Stimulated activated CD8-positive, alpha-beta memory T cell treated with anti-CD3 and anti-CD28 coated beads, Interleukin-4, amount 100 ng/mL, for 4 hours (primary cell): ENCODE measurements around the gene SMG5.
"Not testable (repeated sequence)": the region's sequence is repeated elsewhere in the genome, so short reads cannot be mapped to it uniquely, and the experiment has no call there.

Experiments
- DNase-seq, 2 donors: peaks; one replicate each; pipeline ENCODE4 v3.0.0-alpha.2; 2020; ENCODE audit warnings: low read depth in 2 of 2, low spot score in 1 of 2

The SMG5 gene, protein sequence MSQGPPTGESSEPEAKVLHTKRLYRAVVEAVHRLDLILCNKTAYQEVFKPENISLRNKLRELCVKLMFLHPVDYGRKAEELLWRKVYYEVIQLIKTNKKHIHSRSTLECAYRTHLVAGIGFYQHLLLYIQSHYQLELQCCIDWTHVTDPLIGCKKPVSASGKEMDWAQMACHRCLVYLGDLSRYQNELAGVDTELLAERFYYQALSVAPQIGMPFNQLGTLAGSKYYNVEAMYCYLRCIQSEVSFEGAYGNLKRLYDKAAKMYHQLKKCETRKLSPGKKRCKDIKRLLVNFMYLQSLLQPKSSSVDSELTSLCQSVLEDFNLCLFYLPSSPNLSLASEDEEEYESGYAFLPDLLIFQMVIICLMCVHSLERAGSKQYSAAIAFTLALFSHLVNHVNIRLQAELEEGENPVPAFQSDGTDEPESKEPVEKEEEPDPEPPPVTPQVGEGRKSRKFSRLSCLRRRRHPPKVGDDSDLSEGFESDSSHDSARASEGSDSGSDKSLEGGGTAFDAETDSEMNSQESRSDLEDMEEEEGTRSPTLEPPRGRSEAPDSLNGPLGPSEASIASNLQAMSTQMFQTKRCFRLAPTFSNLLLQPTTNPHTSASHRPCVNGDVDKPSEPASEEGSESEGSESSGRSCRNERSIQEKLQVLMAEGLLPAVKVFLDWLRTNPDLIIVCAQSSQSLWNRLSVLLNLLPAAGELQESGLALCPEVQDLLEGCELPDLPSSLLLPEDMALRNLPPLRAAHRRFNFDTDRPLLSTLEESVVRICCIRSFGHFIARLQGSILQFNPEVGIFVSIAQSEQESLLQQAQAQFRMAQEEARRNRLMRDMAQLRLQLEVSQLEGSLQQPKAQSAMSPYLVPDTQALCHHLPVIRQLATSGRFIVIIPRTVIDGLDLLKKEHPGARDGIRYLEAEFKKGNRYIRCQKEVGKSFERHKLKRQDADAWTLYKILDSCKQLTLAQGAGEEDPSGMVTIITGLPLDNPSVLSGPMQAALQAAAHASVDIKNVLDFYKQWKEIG

DNA sequence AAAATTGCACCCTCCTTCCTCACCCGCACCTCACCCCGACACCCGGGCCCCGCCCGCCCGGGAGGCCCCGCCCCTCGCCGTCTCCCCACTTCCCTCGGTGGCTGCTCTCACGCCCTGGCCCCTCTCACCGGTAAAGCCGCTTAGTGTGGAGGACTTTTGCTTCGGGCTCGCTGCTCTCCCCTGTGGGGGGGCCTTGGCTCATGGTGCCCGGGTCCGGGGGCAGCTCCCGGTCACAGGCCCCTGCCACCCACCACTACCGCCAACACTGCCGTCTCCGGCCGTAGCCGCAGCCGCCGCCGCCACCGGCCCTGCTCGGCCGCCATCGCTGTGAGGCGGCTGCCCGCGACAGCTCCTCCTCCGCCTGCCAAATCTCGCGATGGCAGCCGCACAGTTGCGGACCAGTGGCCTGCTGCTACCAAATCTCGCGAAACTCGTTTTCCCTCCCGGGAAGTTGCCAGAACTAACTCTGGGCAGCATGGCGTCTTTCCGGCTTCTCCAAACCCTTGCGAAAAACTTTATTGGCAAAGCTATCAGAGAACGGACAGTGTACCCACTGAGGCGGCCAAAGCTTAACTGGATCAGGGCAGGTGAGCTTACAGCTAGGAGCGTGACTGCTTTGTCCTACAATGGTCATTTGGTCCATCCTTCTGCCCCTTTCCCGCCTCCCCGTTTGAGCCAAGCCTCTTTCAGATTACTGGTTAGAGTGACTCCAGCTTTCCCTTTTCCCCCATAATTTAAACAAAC lies at the start of gene SMG5:
Gene SMG5 (minus strand): TSS at position 347 of the 744 bp plus-strand sequence. CDS start 145 bp downstream, at position 202.
- peak; percentile 81 to 88 for DNase-seq

DNA sequence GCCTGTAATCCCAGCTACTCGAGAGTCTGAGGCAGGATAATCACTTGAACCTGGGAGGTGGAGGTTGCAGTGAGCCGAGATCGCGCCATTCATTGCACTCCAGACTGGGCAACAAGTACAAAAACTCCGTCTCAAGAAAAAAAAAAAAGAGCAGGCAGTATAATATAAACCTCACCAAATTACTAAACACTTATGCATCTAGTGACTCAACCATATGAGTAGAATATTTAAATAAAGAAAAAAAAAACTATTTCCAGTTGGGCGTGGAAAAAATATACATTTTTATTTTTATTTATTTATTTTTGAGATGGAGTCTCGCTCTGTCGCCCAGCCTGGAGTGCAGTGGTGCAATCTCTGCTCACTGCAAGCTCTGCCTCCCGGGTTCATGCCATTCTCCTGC lies 40.6 kb upstream of the SMG5 start:
- DNase-seq, result not testable (repeated sequence)

DNA sequence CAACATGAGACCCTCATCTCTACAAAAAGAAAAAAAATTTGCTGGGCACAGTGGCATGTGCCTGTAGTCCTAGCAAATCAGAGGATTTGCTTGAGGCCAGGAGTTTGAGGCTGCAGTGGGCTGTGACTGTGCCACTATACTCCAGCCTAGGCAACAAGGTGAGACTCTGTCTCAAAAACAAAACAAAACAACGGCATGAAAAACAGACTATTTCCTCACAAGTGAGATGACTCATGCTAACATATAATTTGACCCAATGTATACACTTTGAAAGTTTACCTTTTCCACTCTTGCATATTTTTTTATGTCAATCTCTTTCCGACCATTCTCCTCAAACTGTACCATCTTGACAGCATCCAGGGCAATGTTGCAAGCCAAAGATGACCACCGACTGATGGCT lies 37.9 kb upstream of the SMG5 start:
- no peak for DNase-seq

DNA sequence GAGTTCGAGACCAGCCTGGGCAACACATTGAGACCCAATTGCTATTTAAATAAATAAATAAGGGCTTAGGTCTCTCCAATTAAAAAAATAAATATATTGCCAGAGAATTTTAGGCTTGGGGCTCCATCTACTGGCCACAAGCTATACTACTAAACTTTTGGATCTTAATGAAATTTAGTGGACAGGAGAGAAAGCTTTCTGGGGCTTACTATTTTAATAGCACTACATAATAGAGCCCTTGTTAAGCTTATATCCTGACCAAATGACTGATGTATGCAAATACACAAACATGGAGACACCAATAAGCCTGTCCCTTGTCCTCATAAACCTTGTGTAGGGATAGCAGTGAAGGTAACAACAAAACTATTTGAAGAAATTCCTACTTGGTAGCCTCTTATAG lies 37.0 kb upstream of the SMG5 start:
- no peak for DNase-seq

DNA sequence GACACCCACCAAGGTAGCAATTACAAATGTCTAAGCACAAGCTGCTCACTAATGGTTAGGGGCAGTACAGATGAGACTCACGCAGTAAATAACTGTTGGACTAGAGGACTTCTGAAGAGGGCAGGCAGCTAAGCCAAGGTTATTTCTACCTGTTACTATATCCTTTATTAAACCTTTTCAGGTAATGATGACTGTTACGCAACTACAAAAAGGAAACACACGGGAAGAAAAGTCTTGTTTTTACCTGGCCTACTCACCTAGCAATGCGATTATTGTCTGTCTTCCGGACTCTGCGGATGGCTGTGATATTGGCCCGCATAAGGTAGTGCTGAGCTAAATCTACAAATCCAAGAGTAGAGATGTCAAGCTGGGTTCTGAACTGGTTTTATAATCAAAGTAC lies 34.3 kb upstream of the SMG5 start:
- DNase-seq, result no peak

DNA sequence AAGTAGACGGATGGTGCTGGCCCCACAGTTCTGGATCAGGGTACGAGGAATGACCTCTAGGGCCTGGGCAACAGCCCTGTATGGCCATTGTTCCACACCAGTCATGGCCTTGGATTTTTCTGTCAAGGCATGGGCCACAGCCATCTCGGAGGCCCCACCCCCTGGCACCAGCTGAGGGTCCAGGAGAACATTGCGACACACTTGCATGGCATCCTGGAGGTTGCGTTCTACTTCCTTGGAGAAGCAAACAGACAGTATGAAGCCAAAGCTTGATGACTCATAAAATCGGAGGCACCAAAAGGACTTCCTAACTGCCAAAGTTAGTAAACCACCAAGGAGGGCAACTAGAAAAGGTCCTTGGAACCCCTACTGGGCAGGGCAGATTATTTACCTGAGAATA lies 28.3 kb upstream of the SMG5 start:
- DNase-seq, result no peak

DNA sequence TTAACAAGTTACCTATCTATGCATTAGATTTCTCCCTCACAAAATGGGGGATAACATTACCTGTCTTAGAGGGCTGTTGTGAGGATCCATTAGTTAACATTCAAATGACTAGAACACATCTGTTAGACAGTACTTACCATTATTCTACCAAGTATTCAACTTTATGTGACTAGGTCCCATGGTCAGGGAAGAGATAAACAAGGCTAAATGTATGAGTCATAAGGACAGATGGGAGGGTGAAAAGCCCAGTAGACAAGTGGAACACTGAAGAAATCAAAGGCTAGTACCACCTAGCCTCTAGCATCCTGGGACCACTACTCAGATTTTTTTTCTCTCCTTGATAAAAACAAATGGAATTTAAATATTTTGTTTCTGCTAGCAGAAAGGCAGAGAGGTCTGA lies 25.5 kb upstream of the SMG5 start:
- no peak for DNase-seq

DNA sequence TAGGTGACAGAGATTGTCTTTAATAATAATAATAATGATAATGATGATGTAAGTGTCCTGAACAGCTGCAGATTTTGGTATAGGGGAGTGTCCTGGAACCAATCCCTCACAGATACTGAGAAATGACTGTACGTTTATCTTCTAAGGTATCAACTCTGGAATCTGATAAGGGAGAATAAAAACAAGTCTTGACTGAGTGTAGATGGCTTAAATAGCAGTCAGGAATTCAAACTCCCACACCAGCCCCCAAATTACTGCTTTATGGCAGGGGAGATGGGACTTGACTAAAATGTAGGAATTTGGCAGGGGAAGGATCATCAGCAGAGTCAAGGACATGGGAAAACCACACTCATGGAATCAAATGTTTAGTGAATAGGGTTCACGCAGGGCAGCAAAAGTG lies 22.6 kb upstream of the SMG5 start:
- no peak for DNase-seq

DNA sequence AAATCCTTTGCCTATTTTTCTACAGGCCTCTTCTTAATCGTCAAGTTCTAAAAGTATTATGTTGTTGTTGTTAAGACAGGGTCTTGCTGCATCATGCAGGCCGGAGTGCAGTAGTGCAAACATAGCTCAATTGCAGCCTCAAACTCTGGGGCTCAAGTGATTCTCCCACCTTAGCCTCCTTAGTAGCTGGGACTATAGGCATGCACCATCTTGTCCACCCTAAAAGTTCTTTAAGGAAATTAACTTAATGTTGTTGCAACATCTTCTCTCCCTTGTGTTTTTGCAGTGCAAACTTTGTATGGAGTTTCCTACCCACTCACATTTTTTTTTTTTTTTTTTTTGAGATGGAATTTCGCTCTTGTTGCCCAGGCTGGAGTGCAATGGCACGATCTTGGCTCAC lies 20.6 kb upstream of the SMG5 start:
- no peak for DNase-seq

DNA sequence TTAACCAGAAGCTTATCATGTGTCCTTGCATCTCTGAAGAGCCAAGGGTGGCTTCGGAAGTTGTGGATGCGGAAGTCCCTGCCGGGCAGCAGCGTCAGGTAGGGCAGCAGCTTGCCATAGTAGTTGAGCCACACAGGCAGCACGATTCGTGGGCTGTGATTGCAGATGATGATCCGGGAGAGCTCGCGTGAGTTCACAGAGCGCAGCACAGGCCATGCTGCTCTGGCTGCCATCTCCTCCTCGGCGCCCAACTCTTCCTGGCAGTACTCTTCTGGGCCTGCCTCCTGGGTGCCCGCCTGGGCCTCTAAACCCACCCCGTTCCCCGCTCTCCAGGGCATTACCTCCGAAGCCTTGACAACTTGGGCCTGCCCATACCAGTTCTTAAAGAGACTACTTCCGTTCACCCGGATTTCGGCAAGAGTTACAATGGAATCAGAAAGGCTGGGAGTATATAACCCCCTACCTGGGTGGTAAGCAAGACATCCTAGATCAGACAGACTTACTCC lies 16.3 kb upstream of the SMG5 start, which contains the start of gene VHLL:
Gene VHLL (minus strand): TSS at position 456 of the 506 bp plus-strand sequence. CDS start 118 bp downstream, at position 338.
- DNase-seq, result no peak

DNA sequence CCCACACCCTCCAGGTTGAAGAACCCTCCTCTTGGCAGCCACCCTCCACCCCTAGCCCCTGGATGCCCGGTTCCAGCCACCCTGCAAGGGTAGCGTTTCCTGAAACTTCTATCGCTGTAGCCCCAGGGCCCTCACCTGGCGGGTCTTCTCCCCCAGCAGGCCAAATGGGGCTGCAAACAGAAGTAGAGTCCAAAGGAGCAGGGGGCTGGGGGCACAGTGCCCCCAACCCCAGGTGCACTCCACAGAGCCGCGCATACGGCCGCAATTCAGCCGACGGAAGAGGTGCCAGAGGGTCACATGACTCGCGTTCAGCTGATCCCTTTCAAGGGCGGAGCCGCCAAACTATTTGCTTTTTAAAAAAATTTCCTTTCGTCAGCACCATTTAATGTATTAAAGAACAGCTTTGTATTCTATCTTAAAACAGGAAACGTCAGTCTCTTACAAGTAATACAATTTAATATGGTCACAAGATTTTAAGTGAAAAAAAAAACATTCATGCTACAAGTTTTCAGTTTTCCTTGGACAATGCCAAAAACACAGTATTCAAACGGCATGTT lies 12.8 kb upstream of the SMG5 start, which contains the start of gene GLMP:
Gene GLMP (minus strand): TSS at position 289 of the 557 bp plus-strand sequence. CDS start 34 bp downstream, at position 255.
- DNase-seq, result peak in 1 of 2 donors; percentile 16

DNA sequence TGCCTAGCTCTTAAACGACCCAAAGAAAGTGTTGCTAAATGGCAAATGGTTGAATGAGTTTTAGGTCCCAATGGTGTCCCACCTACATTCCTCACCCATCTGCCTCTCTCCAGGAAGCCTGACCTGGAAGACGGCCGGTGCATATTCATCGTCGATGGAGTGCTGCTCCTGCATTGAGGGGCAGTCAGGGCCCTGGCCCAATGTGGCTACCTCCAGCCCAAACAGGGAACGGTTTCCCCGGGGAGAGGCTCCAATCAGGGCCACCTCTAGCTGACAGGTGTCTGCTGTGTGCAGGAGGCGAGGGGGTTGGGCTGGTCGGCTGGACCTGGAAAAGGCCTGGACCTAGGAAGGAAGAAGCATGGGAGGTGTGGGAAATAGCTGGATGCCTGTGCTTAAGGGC lies 11.3 kb upstream of the SMG5 start:
- DNase-seq, result no peak

DNA sequence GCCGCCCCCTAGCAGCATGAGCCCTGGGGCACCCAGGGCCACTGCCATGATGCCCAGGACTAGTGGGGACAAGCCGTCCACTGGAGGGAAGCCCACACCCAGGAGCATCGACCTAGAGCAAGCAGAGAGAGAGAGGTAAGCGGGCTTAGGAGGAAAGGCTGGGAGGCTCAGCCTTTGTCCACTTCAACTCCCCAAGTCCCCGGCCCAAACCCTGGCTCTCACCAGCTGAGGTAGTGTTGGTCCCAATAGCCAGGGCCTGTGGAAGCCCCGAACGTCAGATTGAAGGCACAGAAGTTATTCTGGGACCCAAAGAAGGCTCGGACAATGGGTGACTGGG lies 10.4 kb upstream of the SMG5 start:
- no peak for DNase-seq

DNA sequence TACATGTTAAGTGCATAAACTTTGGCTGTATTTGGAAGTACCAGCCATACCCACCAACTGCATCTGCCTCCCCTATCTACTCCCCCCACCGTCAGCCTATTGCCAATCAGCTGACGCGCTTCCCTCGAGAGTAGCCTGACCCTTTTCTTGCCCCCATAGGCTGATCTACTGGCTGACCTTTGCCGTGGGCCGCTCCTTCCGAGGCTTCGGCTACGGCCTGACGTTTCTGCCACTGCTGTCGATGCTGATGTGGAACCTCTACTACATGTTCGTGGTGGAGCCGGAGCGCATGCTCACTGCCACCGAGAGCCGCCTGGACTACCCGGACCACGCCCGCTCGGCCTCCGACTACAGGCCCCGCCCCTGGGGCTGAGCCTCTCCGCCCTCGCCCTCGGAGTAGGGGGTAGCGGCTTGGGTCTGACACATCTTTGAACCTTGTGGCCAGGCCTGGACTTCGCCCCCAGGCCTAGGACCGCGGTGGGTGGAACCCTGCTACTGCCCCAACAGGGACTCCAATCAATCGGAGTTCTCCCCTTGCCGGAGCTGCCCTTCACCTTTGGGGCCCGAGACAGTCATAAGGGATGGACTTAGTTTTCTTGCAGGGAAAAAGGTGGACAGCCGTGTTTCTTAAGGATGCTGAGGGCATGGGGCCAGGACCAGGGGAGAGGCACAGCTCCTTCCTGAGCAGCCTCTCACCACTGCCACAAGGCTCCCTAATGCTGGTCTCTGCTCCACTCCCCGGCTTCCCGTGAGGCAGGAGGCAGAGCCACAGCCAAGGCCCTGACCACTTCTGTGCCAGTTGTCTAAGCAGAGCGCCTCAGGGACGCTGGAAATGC lies 8.8 kb upstream of the SMG5 start:
- DNase-seq, result no peak

DNA sequence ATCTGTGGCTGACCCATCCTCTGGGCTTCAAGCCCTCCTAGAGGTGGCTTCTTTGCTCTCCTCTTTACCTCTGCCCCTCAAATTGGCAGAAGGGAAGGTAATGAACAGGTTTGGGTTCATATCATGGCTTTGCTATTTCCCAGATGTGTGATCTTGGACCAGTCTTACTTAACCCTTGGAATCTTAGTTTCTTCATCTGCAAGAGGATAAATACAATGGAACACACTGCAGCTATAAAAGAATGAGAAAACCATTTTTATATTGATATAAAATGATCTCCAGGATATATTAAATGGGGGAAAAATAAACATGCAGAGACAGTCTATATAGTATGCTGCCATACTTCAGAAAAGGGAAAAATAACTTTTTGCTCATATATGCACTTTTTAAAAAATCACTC lies 7.2 kb upstream of the SMG5 start:
- DNase-seq, result no peak

DNA sequence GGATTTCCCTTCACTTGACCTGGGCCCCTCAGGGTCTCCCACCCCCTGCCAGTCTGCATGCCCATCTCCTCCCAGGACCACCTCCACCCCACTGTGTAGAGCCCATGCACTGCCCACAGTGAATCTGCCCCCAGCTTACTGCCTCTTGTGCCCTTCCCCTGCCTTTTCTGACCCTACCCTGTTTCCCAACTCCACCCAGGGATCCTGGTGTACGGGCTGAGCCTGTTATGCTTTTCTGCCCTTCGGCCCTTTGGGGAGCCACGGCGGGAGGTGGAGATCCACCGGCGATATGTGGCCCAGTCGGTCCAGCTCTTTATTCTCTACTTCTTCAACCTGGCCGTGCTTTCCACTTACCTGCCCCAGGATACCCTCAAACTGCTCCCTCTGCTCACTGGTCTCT lies 3.4 kb upstream of the SMG5 start:
- no peak for DNase-seq

DNA sequence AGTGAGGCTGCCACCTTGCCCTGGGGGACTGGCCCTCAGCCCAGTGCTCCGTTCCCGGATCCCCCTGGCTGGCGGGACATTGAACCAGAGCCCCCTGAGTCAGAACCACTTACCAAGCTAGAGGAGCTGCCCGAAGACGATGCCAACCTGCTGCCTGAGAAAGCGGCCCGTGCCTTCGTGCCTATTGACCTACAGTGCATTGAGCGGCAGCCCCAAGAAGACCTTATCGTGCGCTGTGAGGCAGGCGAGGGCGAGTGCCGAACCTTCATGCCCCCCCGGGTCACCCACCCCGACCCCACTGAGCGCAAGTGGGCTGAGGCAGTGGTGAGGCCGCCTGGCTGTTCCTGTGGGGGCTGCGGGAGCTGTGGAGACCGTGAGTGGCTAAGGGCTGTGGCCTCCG lies 2.8 kb upstream of the SMG5 start:
- no peak for DNase-seq

DNA sequence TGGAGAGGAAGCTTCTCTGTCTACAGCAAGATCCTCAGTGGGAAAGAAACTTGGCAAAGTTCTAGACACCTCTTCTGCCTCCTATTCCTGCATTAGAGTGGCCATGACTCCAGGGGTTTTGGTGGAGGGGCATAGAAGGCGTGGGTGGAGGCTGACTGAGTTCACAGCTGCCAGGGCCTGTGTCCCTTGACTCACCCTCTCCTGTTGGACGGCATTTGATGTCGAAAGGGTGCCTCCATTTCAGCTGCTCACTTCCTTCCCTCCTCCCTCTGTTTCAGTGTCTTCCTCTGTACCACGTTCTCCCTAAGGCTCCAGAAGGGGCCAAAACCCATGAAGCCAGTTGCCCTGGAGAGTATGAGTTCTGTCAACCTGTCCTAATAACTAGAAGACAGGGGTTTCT lies 2.1 kb upstream of the SMG5 start:
- DNase-seq, result no peak

DNA sequence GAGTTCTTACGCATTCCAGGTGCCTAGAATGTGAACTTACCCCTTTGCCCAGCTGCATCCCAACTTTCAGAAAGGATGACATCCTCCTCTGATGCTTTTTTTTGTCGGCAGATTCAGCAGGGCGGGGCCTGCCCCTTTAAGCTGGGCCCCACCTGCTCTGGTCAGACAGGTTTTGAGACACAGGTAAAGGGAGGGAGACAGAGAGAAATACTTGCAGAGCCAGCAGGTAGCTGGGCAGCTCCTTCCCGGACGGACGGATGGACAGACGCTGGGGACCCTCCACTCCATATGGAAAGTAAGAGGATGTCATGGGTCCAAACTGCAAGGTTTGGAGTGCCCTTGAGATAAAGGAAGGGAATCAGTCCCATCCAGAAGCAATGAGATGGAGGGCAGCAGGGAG lies 1.5 kb upstream of the SMG5 start, which contains the start of gene TMEM79:
Gene TMEM79 (plus strand): TSS at position 214 of the 400 bp plus-strand sequence. CDS start 902 bp downstream, outside the sequence.
- no peak for DNase-seq

DNA sequence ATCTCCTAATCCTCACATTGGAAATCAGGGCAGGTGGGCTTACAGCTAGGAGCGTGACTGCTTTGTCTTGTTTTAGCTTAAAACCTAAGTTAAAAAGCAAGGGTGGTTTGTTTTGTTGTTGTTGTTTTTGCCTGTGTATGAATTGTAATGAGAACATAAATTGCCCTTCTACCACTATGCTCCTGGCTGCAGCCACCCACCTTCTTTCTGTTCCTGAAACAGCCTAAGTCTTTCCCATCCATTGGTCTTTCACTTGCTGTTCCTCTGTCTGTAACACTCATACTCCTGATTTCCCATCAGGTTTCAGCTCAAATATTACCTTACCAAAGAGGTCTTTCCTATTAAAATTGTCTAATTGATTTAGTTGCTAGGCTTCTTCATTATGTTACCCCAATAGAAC lies 896 bp upstream of the SMG5 start:
- DNase-seq, result no peak
